ENCODE measurements around the gene NADK.

DNA sequence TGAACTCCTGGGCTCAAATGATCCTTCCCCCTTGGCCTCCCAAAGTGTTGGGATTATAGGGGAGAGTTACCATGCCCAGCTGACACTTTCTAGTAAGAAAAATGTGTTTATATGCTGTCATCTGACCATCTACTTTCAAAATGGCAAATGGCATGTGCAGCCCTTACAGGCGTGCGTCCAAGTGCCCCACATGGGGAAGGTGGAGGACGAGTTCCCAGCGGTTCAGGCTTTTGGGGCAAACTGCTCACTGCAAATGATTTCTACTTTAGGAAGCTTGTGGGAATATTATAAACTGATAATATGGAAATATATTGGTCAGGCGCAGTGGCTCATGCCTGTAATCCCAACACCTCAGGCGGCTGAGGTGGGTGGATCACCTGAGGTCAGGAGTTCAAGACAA is 41.5 kb upstream of the NADK start:
- TF ChIP-seq, protein P1, sequence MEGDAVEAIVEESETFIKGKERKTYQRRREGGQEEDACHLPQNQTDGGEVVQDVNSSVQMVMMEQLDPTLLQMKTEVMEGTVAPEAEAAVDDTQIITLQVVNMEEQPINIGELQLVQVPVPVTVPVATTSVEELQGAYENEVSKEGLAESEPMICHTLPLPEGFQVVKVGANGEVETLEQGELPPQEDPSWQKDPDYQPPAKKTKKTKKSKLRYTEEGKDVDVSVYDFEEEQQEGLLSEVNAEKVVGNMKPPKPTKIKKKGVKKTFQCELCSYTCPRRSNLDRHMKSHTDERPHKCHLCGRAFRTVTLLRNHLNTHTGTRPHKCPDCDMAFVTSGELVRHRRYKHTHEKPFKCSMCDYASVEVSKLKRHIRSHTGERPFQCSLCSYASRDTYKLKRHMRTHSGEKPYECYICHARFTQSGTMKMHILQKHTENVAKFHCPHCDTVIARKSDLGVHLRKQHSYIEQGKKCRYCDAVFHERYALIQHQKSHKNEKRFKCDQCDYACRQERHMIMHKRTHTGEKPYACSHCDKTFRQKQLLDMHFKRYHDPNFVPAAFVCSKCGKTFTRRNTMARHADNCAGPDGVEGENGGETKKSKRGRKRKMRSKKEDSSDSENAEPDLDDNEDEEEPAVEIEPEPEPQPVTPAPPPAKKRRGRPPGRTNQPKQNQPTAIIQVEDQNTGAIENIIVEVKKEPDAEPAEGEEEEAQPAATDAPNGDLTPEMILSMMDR (conservative IDR thresholded peaks at IDR 0.05; ENCODE audit: low read length) = no peak
- TF ChIP-seq EZH2phosphoT487 (IDR thresholded peaks at IDR 0.05; ENCODE audit: borderline replicate concordance, low read depth, low read length) = no peak

All from OCI-LY7 (cell line).